BJ (cell line): ENCODE data around the gene GPR107. TPM values are rescaled to one million over a fixed set of nuclear protein-coding genes. Genes with fewer than 3 reads are reported as not detected.
A peak's percentile ranks its signal among the peaks of the same experiment; 100 is the strongest.

Experiments used
- CTCF ChIA-PET: fragments of 350-600 bp; formaldehyde crosslinking; extraction: SDS; loops from one replicate; lab custom pipeline; 2021; ENCODE audit warnings: antibody characterized with exemption, inconsistent platforms; lab: Yijun Ruan, JAX
- POLR2A ChIA-PET: fragments of 300-600 bp; sonication (Branson Sonifier 250); formaldehyde crosslinking; extraction: SDS; loops from one replicate; lab custom pipeline; 2021; ENCODE audit warnings: antibody characterized with exemption; lab: Charles Lee
- DNase-seq: peaks from one replicate; pipeline ENCODE4 v3.0.0-alpha.2; 2011; ENCODE audit warnings: low read depth
- H3K27me3 ChIP-seq: 2 replicates; pipeline ENCODE4 v1.6.0; 2011; ENCODE audit warnings: low read length; ENCODE audit not compliant: control insufficient read depth, insufficient read depth
- H3K36me3 ChIP-seq: 2 replicates; pipeline ENCODE4 v1.5.1; 2011; ENCODE audit warnings: low read length; ENCODE audit not compliant: control insufficient read depth, insufficient read depth
- H3K4me3 ChIP-seq: 2 replicates; pipeline ENCODE4 v1.5.1; 2011; ENCODE audit warnings: low read depth, mild to moderate bottlenecking, control low read depth, low read length
- CTCF ChIP-seq: IDR thresholded peaks from 2 replicates; pipeline ENCODE4 v1.5.1; 2011; ENCODE audit warnings: low read depth, mild to moderate bottlenecking, control low read depth, inconsistent platforms, low read length, moderate library complexity; ENCODE audit not compliant: insufficient read depth
- polyA plus RNA-seq: library from polyadenylated mRNA; depleted of rRNA; stranded (reverse); fragments of >200 nt; gene quantifications from 2 replicates; pipeline ENCODE4 v1.2.3, GENCODE V29; 2011

The GPR107 gene
- polyA plus RNA-seq, 1 experiment: 32.5 TPM

DNA sequence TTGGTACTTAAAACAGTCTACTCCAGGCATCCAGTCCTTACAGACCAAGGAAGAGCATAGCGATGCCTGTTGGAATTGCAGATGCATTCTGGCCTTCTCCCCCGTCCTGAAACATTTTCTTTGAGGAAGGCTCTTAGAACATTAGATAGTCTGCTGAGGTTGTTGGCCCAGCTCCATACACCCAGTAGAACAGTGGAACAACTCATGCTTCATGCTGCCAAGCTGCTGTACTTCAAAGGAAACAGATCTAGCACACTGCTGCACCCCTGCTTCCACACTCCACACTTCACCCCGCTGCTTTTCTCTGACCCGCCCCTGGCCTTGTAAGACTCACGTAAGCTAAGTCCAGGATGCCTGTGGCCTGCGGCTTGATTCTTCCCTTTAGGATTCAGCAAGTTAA, 85.1 kb downstream of the GPR107 start:
- no peak overlapping the region for H3K4me3 ChIP-seq
- no peaks in the 10 kb centered on the region for H3K27me3 ChIP-seq
- POLR2A ChIA-PET: no interaction called here
- no peak for TF ChIP-seq CTCF
- H3K36me3 ChIP-seq: peaks cover 3% of the 10 kb centered on the region; the same call in 1 of the 2 replicates
- peak; percentile 86 for DNase-seq
- CTCF ChIA-PET: no interaction called here

DNA sequence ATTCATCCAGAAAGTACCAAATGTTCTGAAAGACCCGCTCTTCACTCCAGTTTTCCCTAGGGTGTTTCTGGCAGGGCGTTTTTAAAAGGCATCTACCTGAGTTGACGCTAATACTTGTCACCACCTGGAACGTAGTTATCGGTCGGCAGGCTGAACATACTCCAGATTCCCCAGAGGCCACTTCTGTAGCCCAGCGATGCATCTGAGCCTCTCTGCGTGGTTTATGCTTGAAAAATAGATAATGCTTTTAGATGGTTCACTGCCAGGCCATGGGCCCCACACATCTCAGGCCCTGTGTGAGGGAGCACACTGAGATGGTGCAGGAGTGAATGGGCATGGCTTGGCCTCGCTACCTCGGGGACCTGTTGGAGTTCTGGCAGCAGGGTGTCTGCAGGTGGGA, 85.5 kb downstream of the GPR107 start:
- ChIA-PET POLR2A (no interaction called here), CTCF (no interaction called here)
- DNase-seq: no peak
- Histone ChIP-seq H3K4me3 (no peak overlapping the region), H3K36me3 (peaks cover 3% of the 10 kb centered on the region; the same call in 1 of the 2 replicates), H3K27me3 (no peaks in the 10 kb centered on the region)
- no peak for TF ChIP-seq CTCF

DNA sequence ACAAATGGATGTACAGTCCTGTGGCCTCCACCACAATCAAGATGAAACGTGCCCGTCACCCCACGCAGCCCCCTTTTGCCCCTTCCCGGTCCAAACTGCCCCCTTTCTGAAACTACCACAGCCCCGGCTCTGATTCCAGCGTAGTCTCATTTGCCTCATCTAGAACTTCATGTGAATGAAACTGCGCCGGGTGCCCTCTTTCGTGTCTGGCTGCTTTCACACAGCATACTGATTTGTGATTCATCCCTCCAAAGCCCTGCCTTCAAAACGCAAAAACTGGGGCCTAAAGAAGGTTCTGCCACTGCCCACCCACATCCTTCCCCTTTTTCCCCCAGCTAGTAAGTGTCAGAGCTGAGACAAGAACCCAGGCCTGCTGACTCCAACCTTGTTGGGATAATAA, 87.0 kb downstream of the GPR107 start:
- POLR2A ChIA-PET: no interaction called here
- no peak for TF ChIP-seq CTCF
- no peak for DNase-seq

GRCh38 chr9:130142056-130142455, 88.3 kb downstream of the GPR107 start:
- Histone ChIP-seq H3K4me3 (no peak overlapping the region), H3K27me3 (no peaks in the 10 kb centered on the region), H3K36me3 (no peaks in the 10 kb centered on the region; the same call in 1 of the 2 replicates)
- no peak for TF ChIP-seq CTCF
- CTCF ChIA-PET: interaction anchor here (1.0 kb wide), 1 partner anchor 44 kb away, joined by 4 read pairs; no protein-coding TSS in a partner anchor
- DNase-seq: no peak
- POLR2A ChIA-PET: no interaction called here

More for the DNA sequence above, 87.0 kb downstream of the GPR107 start:
- CTCF ChIA-PET: no interaction called here
- Histone ChIP-seq H3K27me3 (no peaks in the 10 kb centered on the region), H3K36me3 (peaks cover 3% of the 10 kb centered on the region; the same call in 1 of the 2 replicates), H3K4me3 (no peak overlapping the region)

DNA sequence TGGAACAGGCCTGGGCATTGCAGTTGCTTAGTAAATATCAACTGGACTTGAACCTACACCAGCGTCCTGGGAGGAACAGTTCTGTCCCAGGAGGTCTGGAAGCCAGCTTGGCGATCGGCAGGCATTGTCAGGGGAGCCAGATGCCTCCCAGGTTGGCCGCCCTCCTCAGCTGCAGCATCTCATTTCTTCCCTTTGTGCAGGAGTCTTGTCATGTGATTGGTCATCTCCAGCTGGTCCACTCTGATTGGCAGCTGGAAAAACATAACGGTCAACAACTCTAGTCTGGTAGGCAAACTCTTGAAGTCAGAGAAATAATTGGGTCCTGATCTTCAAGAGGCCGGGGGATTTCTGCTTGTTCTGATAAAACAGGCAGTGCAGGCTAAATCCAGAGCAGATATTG, 88.9 kb downstream of the GPR107 start:
- Histone ChIP-seq H3K4me3 (no peak overlapping the region), H3K36me3 (no peaks in the 10 kb centered on the region), H3K27me3 (no peaks in the 10 kb centered on the region)
- POLR2A ChIA-PET: no interaction called here
- TF ChIP-seq CTCF: no peak
- DNase-seq: no peak
- CTCF ChIA-PET: interaction anchor here (0.7 to 1.6 kb wide), 4 partner anchors 8 to 100 kb away, joined by 3 to 4 read pairs (median 3); no protein-coding TSS in a partner anchor
